Neutrophil (primary cell): ENCODE measurements around the gene RBMS3.

ENCODE experiments used
- H3K27ac ChIP-seq: fragments of 200-600 bp; sonication (generic); 2 replicates; pipeline ENCODE4 v1.5.1; 2016; ENCODE audit warnings: mild to moderate bottlenecking, moderate library complexity
- H3K27me3 ChIP-seq: fragments of 200-600 bp; sonication (generic); 2 replicates; pipeline ENCODE4 v1.6.0; 2016; ENCODE audit warnings: mild to moderate bottlenecking
- H3K36me3 ChIP-seq: fragments of 200-600 bp; sonication (generic); 2 replicates; pipeline ENCODE4 v1.5.1; 2017
- H3K4me1 ChIP-seq, 2 experiments: fragments of 200-600 bp in 1 of 2; sonication (generic) in 1 of 2; 1 replicate in 1 of 2; 2 replicates in 1 of 2; pipeline versions ENCODE4 v1.5.1 to v1.6.1; 2013 to 2016; ENCODE audit warnings: low read depth in 1 of 2, low read length in 1 of 2, mild to moderate bottlenecking in 1 of 2, moderate library complexity in 1 of 2; ENCODE audit not compliant: control insufficient read depth in 1 of 2, insufficient read depth in 1 of 2
- H3K4me3 ChIP-seq, 2 experiments: fragments of 200-600 bp in 1 of 2; sonication (generic) in 1 of 2; 1 replicate in 1 of 2; 2 replicates in 1 of 2; pipeline ENCODE4 v1.5.1; 2013 to 2016; ENCODE audit warnings: low read depth in 1 of 2, low read length in 1 of 2, mild to moderate bottlenecking in 1 of 2, moderate library complexity in 1 of 2
- H3K9me3 ChIP-seq: fragments of 200-600 bp; sonication (generic); 2 replicates; pipeline ENCODE4 v1.5.1; 2016
- CTCF ChIP-seq: fragments of 200-600 bp; sonication (generic); IDR thresholded peaks from 2 replicates; pipeline ENCODE4 v1.5.1; 2016; ENCODE audit warnings: antibody characterized with exemption

RBMS3 gene

GRCh38 chr3:29334706-29335105, 53.8 kb downstream of the RBMS3 start:
- no peaks in the 10 kb centered on the region for H3K9me3 ChIP-seq
- no peak overlapping the region for H3K4me3 ChIP-seq
- H3K36me3 ChIP-seq: no peaks in the 10 kb centered on the region
- H3K27ac ChIP-seq: no peak overlapping the region
- H3K4me1 ChIP-seq: no peaks in the 10 kb centered on the region
- no peaks in the 10 kb centered on the region for H3K27me3 ChIP-seq
- no peak for TF ChIP-seq CTCF

- H3K27me3 ChIP-seq: no peaks in the 10 kb centered on the region
- H3K4me1 ChIP-seq: no peaks in the 10 kb centered on the region
- H3K4me3 ChIP-seq: no peak overlapping the region
Observed at GRCh38 chr3:29335438-29335837, 54.6 kb downstream of the RBMS3 start.

GRCh38 chr3:29335943-29336342, 55.1 kb downstream of the RBMS3 start:
- H3K27ac ChIP-seq: no peak overlapping the region
- no peak overlapping the region for H3K4me3 ChIP-seq
- no peaks in the 10 kb centered on the region for H3K27me3 ChIP-seq
- H3K4me1 ChIP-seq: no peaks in the 10 kb centered on the region
- H3K36me3 ChIP-seq: no peaks in the 10 kb centered on the region
- H3K9me3 ChIP-seq: no peaks in the 10 kb centered on the region
- no peak for TF ChIP-seq CTCF

More at GRCh38 chr3:29335438-29335837, 54.6 kb downstream of the RBMS3 start:
- no peak for TF ChIP-seq CTCF
- no peaks in the 10 kb centered on the region for H3K9me3 ChIP-seq
- no peak overlapping the region for H3K27ac ChIP-seq
- no peaks in the 10 kb centered on the region for H3K36me3 ChIP-seq

- no peak for TF ChIP-seq CTCF
- Histone ChIP-seq H3K36me3 (no peaks in the 10 kb centered on the region), H3K27ac (no peak overlapping the region), H3K27me3 (no peaks in the 10 kb centered on the region), H3K4me3 (no peak overlapping the region), H3K9me3 (no peaks in the 10 kb centered on the region), H3K4me1 (no peaks in the 10 kb centered on the region)
Observed at GRCh38 chr3:29337565-29337964, 56.7 kb downstream of the RBMS3 start.

GRCh38 chr3:29338377-29338776, 57.5 kb downstream of the RBMS3 start:
- Histone ChIP-seq H3K4me1 (no peaks in the 10 kb centered on the region), H3K27me3 (no peaks in the 10 kb centered on the region), H3K36me3 (no peaks in the 10 kb centered on the region), H3K4me3 (no peak overlapping the region), H3K27ac (no peak overlapping the region), H3K9me3 (no peaks in the 10 kb centered on the region)
- no peak for TF ChIP-seq CTCF
